ENCODE measurements around the gene TBX18.

Gene TBX18

DNA sequence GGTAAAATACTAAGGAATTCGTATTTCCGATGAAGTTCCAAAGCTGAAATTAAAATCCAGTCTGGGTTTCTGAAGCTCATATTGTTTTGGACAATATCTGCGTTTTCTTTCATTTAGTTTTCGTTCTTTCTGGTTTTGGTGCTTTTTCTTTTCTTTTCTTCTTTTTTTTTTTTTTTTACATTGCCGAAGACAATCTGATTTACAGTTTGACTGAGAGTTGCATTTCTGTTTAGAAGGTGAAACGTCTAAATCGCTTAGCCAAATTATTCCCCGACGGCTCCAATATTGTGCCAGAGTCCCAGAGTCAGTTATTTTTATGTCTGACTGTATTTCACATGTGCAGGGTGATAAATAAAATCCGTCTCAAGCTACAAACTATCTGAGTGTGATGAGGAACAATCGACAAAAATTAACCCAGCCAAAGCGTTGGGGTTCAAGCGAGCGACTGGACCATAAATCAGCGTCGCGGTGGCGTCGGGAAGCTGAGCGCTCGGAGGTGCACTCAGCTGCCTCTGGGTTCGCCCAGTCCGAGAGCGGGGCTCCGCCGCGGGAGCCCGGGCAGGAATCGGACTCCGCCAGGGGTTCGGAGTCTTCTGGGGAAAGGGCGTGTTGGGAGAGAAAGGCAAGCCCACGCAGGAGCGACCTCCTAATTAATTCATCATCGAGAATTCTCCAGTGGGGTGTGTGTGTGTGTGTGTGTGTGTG is 8.2 kb upstream of the TBX18 start:
- TF ChIP-seq, protein P1, sequence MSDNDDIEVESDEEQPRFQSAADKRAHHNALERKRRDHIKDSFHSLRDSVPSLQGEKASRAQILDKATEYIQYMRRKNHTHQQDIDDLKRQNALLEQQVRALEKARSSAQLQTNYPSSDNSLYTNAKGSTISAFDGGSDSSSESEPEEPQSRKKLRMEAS (IDR thresholded peaks at IDR 0.05; ENCODE audit: low read depth, low read length) = no peak
- TF ChIP-seq CTCF (IDR thresholded peaks at IDR 0.05; ENCODE audit: low read depth, low read length) = no peak
- TF ChIP-seq MYC (IDR thresholded peaks at IDR 0.05; ENCODE audit: low read depth, low read length) = no peak
- TF ChIP-seq POLR2A (IDR thresholded peaks at IDR 0.05; ENCODE audit: extremely low read depth, insufficient read length) = no peak
- DNase-seq (ENCODE audit: low read depth) = no peak
- H3K4me3 ChIP-seq (ENCODE audit: low read depth, low read length) = no peak overlapping the region

DNA sequence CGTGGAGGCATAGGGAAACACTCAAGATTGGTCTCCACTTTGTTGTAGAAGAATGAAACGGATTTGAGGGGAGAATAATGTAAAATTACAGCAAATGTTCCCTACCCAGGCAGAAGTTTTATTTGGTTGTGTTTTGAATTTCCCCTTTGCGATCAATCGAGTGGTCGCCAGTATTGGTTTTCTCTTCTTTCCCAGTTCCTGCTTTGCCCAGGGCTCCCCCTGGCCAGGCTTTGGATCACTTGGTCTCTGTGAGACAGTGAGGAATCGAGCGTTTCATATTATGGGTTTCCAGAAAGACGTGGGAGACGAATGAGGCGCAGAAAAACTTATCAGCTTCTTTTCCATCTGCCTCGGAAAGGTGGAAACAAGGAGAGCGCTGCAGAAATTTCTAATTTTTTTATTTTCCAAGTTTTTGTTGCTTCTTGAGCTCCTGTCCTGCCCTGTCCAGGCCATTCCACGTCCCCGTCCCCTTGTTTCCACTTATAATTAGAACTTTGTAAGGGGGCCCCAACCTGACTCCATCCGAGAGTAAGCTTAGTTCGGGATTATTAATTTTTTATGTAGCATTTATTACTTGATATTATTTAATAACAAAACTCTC is 7.5 kb upstream of the TBX18 start:
- no peak for TF ChIP-seq MYC (IDR thresholded peaks at IDR 0.05; ENCODE audit: low read depth, low read length)
- TF ChIP-seq, protein P1 (IDR thresholded peaks at IDR 0.05; ENCODE audit: low read depth, low read length) = no peak
- no peak for TF ChIP-seq POLR2A (IDR thresholded peaks at IDR 0.05; ENCODE audit: extremely low read depth, insufficient read length)
- TF ChIP-seq CTCF (IDR thresholded peaks at IDR 0.05; ENCODE audit: low read depth, low read length) = no peak
- no peak overlapping the region for H3K4me3 ChIP-seq (ENCODE audit: low read depth, low read length)
- DNase-seq (ENCODE audit: low read depth) = no peak

DNA sequence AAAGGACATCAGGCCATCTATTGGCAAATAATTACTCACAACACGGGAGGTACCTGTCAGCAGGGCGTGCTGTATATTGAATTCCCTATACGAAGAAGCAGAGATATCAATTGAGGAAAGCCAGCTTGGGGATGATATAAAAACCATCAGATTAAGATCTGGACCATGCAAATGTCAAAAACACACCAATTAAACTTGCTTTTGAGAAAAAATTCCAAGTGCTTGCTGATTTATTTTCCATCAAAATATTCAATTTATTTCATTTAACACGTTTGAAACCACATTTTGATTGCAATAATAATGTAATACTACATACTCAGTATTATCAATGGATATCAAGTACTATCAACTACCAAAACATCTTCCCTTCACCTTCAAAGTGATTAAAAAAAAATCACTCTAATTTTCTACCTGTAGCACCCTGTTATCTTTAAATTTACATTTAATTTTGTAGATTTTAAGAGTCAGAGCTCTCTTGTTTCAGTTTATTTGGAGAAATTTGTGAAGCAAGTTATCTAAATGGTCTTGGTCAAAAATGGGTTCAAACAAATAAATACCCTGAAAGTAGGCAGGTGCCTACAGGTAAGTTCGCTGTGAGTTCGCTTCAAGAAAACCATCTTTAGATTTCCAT is 6.8 kb upstream of the TBX18 start:
- TF ChIP-seq CTCF (IDR thresholded peaks at IDR 0.05; ENCODE audit: low read depth, low read length) (no peak), POLR2A (IDR thresholded peaks at IDR 0.05; ENCODE audit: extremely low read depth, insufficient read length) (no peak), MYC (IDR thresholded peaks at IDR 0.05; ENCODE audit: low read depth, low read length) (no peak)
- TF ChIP-seq, protein P1 (IDR thresholded peaks at IDR 0.05; ENCODE audit: low read depth, low read length) = no peak
- DNase-seq (ENCODE audit: low read depth) = no peak
- H3K4me3 ChIP-seq (ENCODE audit: low read depth, low read length) = no peak overlapping the region

DNA sequence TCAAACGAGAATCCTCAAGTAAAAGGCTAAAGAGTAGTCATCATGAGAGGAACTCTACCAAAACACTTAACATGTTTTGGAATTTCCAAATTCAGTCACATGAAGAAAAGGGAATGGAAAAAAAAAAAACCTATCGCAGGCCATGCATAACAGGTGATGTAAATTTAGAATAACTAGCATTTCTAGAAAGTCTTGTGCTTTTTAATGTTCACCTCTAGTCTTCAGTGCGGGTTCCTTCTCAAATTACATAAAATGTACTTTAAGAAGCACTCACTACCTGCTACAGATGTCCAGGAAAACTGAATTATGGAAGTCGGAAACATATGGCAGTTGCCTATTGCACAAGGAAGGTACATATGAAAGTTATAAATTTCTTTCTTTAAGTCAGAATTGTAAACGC is 6.1 kb upstream of the TBX18 start:
- no peak for TF ChIP-seq POLR2A (IDR thresholded peaks at IDR 0.05; ENCODE audit: extremely low read depth, insufficient read length)
- no peak for TF ChIP-seq CTCF (IDR thresholded peaks at IDR 0.05; ENCODE audit: low read depth, low read length)
- TF ChIP-seq, protein P1 (IDR thresholded peaks at IDR 0.05; ENCODE audit: low read depth, low read length) = no peak
- no peak for TF ChIP-seq MYC (IDR thresholded peaks at IDR 0.05; ENCODE audit: low read depth, low read length)
- H3K4me3 ChIP-seq (ENCODE audit: low read depth, low read length) = no peak overlapping the region
- no peak for DNase-seq (ENCODE audit: low read depth)

GRCh38 chr6:84769306-84769705 is 4.9 kb upstream of the TBX18 start:
- TF ChIP-seq CTCF (IDR thresholded peaks at IDR 0.05; ENCODE audit: low read depth, low read length) = no peak
- TF ChIP-seq, protein P1 (IDR thresholded peaks at IDR 0.05; ENCODE audit: low read depth, low read length) = no peak
- no peak for TF ChIP-seq POLR2A (IDR thresholded peaks at IDR 0.05; ENCODE audit: extremely low read depth, insufficient read length)
- no peak for TF ChIP-seq MYC (IDR thresholded peaks at IDR 0.05; ENCODE audit: low read depth, low read length)
- DNase-seq (ENCODE audit: low read depth) = no peak
- no peak overlapping the region for H3K4me3 ChIP-seq (ENCODE audit: low read depth, low read length)

Measured in NB4 (cell line).